TTC549 (cell line): ENCODE results near the gene MSRB3.
A peak's percentile ranks its signal among the peaks of the same experiment; 100 is the strongest.
"Not testable (repeated sequence)": the region's sequence is repeated elsewhere in the genome, so short reads cannot be mapped to it uniquely, and the experiment has no call there.

Experiments
- FAIRE-seq: peaks from 2 replicates; lab custom pipeline; 2012; peaks lifted over from hg19 to GRCh38; lab: Jason Lieb, UNC

Gene MSRB3

DNA sequence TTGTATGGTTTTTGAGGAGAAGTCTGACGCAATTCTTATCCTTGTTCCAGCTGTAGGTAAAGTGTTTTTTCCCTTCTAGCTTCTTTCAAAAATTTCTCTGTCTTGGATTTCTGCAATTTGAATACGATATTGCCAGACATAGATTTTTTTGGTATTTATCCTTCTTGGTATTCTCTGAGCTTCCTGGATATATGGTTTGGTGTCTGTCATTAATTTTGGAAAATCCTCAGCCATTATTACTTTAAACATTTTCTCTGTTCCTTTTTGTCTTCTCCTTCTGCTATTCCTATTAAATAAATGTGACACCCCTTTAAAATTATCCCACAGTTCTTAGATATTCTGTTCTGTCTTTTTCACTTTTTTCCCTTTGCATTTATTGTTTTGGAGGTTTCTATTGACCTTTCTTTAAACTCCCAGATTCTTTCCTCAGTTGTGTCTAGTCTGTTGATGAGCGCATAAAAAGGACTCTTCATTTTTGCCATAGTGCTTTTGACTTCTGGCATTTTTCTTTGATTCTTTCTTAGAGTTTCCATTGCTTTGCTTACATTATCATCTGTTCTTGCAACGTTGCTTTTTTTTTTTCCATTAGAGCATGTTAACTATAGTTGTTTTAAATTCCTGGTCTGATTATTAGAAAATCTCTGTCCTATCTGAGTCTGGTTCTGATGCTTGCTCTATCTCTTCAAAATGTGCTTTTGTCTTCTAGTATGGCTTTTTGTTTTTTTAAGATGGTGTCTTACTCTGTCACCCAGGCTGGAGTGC, 129.1 kb downstream of the MSRB3 start:
- no peak for FAIRE-seq

DNA sequence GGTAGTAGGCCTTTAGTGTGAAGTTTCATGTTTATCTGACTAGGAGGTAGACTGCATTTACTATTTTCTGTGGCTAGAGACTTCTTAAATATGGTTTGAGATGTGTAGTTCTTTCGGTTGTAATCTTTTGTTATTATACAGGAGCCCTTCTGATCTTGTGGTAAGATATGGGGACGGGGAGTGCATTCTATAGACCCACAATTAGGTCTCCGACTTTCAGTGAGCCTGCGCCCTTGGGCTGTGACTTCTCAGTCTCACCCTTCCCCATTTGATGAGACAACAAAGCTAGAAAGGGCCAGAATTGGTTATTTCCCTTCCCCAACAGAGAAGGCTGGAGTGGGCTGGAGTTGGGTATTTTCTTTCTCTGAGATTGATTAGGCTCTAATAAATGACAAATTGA, 130.0 kb downstream of the MSRB3 start:
- no peak for FAIRE-seq

DNA sequence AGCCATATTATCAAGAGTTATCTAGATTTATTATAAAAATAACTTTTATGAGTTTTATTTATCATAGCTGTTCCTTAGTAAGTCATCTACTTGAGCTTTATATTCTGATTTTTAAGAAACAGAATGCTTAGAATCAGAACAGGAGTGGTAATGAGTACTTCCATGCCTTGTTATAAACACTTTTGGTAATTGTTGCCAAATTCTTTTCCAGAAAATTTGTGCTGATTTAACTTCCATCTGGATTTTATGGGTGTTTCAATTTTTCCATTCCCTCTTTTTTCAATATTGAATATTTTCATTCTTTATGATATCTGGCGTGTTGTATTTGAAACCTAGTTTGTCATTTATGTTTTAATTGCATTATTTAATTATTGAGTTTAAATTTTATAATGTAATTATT, 131.2 kb downstream of the MSRB3 start:
- peak; percentile 19 for FAIRE-seq

DNA sequence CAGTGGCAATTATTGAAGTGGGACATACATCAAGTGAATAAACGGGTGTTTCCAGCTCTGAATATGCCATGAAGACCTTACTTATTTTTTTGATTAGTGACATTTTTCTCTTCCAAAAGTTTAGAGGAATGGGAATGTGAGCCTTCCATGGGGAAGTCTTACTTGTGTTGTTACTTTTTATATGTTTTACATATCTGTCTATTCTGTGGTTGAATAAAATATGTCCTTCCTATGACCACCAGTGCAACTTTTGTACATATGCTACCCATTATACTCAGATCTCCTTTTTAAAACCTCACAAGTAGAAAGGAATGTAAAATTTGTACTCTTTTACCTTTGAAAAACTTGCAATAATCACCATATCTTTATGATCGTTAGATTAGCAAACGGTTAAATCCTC, 132.7 kb downstream of the MSRB3 start:
- no peak for FAIRE-seq

DNA sequence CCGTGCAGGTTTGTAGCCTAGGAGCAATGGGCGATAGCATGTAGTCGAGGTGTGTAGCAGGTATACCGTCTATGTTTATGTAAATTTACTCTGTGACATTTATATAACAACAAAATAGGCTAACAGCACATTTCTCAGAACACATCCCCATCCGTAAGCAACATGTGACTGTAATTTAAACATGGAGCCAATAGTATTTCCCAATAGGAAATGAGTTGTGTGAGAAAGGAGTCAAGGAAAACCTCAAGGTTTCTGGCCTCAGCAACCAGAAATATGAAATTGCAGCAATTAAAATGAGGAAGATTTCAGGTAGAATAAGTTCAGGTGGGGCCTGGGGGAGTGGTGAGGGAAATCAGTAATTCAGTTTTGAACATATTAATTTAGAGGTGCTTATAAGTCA, 136.0 kb downstream of the MSRB3 start:
- FAIRE-seq = no peak

DNA sequence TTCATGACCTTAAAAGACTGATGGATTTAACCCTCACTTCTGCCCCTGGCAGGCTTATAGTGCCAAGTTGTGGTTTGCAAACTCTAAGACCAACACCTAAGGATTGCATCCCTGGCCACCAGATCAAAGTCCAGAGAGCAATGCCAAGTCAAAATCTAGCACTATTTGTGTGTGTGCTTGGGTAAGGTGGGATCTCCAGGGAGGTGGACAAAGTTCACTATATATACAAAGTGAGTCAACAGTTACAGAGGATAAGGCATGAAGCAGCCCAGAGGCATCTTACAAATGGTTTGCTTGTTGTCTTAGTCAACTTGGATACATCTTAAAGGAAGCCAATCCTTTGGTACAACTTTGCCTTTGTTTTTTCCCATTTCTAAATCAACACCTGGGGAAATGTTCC, 137.3 kb downstream of the MSRB3 start:
- FAIRE-seq = no peak

DNA sequence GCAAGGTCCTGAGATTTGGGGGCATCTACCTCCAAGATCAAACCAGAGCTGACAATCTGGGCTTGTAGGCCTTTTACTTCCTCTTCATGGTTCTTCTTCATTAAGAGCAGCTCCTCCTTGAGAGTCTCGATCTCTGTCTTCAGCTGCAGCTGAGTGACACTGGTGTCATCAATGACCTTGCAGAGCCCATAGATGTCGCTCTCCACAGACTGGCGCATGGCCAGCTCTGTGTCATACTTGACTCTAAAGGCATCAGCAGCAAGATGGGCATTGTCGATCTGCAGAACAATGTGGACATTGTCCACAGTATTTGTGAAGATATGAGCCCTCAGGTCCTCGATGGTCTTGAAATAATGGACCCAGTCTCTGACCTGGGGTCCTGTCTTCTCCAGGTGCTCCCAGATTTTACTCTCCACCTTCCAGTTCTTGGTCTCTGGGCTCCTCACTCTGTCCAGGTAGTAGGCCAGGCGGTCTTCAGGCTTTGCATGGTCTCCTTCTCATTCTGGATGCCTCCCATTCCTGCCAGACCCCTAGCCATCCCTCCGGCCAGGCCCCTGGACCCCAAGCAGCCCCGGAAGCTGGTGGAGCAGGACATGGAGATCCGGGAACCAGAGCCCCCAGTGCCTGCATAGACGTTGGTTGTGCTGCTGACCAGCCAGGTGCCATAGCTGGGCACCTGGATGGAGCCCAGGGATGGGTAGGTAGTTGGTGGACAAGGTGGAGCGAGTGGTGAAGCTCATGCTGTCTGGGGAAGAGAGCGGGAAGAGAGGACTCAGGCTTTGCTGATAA, 141.0 kb downstream of the MSRB3 start:
- no peak for FAIRE-seq

DNA sequence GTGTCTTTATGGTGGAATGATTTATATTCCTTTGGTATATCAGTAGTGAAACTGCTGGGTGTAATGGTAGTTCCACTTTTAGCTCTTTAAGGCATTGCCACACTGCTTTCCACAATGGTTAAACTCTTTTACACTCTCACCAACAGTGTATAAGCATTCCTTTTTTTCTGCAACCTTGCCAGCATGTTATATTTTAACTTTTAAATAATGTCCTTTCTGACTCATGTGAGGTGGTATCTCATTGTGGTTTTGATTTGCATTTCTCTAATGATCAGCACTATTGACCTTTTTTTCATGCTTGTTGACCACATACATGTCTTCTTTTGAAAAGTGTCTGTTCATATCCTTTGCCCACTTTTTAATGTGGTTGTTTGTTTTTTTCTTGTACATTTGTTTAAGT, 142.5 kb downstream of the MSRB3 start:
- FAIRE-seq = no peak

DNA sequence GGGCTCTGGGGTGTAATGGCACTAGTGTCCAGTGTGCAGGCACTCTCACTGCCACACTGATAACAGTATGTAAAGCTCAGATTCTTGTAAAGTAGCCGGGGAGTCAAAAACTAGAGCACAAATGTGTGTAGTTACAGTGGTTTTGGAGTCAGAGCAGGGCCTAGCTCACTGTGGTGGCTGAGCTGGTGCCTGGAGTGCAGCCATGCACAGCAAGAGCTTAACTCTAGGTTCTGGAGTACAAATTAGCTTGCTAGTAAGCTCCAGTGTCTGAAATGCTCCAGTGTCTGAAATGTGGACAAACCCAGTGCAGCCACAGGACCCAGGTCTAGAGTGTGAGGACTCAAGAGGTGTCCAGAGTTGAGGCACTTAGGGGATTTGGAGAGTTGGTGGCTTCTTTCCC, 149.2 kb downstream of the MSRB3 start:
- FAIRE-seq = no peak

DNA sequence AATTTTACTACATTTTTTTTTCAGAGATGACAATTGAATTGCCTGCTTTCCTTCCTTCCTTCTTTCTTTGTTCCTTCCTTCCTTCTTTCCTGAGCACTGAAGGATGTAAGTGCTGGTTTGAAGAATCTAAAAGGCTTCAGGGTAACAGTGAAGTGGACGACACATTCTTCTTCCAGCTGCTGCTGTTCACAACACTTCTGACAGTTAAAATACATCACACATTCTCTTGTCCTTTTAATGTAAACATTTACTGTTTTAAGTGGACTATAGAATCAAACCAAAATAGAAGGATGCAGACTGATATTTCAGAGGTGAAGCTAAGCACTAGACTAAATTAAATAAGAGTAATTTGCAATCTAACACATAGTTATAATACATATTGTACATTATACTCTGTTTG, 151.5 kb downstream of the MSRB3 start:
- peak; percentile 9 for FAIRE-seq

DNA sequence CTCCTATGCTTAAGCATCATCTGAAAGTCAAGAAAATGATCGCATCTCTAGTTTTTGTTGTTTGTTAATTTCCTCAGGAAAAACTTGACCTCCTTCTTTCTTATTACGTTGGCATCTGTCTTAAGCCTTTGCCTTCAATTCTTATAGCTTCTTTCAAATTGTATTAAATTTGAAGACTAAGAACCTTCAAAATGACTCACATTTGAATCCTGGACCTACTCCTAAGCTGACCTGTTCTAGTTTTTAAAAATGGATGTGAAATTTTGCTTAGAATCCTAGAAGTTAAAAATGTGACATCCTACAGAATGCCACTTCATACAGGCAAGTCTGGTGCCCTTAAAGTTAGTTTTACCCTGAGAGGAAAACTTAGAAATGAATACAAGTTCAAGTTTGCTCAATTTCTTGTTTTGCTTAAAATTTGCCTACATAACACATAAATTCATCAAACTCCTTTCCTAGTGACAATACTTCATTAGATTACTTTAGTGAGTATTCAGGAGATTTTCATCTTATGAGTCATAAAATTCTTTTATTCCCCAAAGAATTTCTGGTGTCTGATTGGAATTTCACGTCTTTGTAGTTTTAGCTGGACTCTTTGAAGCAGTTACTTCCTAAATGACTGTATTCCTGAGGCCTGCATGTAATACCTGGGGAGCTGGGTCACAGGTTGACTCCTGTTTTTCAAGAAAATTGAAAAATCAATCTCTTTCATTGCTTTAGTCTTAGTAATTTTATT, 152.3 kb downstream of the MSRB3 start:
- peak; percentile 72 for FAIRE-seq

DNA sequence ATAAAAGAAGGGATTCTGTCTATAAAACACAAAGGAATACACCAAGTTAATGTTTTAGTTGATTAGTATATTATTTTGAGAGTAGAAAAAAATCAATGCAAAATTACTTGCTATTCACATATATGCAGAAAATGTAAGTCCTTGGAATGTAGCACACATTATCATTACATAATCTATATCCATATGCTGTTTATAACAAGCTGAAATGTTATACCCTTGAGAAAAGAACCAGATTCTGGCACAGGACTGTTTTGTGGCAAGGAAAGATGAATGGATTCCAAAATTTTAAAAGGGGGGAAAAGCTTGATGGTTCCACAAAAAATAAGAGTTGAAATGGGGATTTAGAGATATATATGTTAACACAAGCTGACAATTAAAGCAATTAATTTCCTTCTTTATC, 153.6 kb downstream of the MSRB3 start:
- no peak for FAIRE-seq

DNA sequence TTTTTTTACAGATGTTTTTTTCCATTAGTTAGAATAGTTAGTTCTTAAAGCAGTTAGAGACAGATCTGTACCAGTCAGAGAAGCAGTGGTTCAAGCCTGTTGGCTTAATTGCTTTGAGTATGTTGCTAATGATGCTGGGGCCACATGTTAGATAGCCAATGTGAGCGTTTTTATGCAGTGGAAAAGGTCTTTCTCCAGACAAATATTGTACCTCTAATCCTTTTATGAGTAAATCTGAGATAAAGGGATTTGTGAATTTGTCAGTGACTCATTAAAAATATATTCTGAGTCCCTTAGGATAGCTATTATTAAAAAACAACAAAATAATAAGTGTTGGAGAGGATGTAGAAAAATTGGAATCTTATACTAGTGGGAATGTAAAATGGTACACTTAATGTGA, 154.2 kb downstream of the MSRB3 start:
- FAIRE-seq = peak; percentile 49

DNA sequence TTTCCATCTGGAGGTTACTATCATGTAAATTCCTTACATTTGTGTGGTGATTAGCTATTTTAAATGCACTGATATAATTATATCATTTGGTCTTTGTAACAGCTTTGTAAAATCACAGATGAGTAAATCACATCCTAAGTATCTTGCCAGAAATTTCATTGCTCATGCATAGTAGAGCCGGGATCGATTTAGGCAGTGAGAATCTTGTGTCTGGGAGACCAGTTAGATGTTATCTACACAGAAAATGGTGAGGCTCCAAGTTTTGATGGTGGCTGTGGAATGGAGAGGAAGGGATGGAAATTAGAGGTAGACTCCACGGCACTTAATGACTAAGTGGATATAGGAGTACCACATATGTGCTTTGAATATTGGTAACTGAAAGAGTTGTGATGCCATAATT, 156.3 kb downstream of the MSRB3 start:
- no peak for FAIRE-seq

DNA sequence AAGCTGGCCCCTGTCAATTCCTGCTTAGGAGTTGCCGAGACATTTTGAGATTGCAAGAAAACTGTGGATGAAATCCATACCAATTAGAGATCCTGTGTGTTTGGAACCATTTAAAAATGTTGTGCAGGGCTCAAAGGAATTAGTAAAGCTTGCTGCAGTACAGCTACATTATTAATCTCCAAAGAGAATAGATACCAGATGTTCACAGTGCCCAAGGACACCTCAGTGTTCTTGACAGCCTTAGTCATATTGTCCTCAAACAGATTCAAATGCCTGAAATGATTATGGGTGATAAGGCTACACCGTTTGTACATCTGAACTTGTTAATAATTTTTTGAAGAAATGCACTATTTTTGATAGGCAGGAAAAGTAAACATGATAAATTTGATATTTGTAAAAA, 164.6 kb downstream of the MSRB3 start:
- peak; percentile 60 for FAIRE-seq

DNA sequence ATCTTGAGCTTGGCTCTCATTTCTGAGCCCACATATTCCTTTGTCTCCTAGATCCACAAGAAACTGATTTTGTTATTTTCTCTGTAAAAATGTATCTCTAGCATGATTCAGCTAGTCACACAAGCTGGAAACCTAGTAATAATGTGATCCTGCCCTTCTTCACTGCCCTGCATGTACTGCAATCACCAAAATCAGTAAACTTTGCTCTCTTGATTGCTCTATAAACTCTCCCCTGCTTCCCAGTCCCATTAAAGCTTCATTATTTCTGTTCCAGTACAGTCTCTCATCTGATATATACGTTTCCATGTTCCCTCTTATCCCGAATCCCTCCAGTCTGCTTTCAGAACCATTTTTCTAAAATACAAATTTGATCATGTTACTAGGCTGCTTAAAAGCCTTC, 166.5 kb downstream of the MSRB3 start:
- no peak for FAIRE-seq

DNA sequence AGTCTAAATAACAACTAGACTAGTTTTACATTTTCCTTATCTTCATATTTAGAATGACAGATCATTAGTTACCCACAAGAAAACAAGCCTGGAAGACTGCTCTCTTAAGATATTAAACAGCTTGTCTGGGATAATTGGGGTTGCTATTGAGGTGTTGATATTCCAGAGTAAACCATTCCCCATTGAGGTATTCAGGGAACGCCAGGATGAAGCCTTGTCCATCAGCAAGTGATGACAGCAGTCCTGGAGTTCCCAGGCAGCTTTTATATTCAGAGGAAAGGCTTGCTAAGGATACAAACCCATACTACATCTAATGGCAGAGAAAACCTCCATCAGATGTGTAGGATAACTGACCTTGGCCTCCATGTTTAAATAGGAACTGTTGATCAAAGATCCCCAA, 168.4 kb downstream of the MSRB3 start:
- no peak for FAIRE-seq

DNA sequence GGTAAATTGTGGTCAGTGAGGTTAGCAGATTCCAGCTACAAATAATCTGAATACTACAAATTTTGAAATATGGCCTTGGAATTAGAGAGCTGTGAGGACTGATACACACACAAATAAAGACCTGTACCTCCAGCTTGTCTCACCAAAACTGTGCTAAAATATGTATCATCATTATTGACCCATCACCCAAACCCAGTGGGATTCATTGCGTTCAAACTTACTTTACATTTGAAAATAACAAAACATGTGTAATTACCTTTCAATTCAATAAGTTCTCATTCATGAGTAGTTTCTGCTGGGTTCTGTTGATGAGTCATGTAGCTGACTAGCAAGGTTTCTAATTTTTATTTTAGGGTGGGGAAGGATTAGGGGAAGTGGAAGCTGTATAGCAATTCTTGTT, 170.9 kb downstream of the MSRB3 start:
- FAIRE-seq = peak; percentile 37

DNA sequence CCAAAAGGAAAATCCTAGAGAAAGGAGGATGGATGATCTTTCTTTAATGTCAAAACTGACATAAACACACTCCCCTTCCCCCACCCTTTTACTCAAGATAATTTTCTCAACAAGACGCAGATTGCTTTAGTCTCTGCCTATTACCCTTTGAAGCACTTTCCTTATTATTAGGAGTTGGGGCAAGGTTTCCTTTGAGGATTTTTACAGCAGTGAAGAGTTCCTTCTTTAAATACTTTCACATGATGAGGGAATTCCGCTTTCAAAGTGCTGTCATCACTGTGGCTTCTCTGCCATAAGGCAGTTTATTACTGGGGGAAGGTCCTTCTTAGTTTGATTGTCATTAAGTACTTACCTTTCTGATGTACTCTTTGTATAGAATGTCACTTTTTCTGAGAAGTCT, 172.1 kb downstream of the MSRB3 start:
- peak; percentile 47 for FAIRE-seq

DNA sequence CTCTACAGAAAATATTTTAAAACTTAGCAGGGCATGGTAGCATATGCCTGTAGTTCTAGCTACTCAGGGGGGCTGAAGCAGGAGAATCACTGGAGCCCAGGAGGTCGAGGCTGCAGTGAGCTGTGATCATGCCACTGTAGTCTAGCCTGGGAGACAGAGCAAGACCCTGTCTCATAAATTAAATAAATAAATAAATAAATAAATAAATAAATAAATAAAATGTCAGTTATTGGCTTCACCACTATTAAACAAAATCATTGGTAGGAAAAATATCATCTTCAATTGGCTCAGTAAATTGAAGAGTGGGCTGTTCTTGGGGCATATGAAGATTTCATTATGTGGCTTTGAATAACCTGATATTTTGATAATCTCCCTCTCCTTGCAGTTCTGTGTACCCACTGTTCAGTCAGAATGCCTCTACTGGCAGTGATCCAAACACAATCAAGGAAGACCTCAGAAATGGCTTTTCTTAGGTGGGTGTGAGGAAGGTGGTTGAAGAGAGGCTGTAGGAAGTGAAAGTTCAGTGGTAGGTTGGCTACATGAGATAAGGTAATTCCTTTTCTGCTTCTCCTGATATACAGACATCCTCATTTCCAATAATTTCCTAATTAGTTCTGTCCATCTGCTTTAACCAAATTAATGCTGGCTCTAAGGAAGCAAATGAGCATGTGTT, 175.8 kb downstream of the MSRB3 start:
- FAIRE-seq = no peak

DNA sequence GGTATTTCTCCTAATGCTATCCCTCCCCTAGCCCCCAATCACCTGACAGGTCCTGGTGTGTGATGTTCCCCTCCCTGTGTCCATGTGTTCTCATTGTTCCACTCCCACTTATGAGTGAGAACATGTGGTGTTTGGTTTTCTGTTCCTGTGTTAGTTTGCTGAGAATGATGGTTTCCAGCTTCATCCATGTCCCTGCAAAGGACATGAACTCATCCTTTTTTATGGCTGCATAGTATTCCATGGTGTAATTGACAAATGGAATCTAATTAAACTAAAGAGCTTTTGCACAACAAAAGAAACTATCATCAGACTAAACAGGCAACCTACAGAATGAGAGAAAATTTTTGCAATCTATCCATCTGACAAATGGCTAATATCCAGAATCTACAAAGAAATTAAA, 178.9 kb downstream of the MSRB3 start:
- FAIRE-seq = not testable (repeated sequence)

DNA sequence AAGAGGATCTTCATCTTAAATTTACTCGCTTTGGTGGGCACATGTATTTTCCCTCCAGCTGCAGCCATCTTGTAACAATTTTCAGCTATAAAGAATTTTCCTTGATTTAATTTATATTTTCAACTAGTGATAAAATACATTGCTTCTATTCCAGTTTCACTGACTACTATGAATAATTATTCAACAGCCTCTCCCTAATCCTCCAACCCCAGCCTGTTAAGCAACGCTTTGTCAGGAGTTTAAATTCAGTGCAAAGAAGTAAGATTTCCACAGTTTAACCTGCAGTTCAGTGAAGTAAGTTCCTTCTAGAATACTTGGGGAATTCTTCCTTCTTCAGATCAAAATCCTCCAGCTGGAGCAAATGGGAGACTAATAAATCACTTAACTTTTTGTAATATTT, 180.2 kb downstream of the MSRB3 start:
- FAIRE-seq = no peak

DNA sequence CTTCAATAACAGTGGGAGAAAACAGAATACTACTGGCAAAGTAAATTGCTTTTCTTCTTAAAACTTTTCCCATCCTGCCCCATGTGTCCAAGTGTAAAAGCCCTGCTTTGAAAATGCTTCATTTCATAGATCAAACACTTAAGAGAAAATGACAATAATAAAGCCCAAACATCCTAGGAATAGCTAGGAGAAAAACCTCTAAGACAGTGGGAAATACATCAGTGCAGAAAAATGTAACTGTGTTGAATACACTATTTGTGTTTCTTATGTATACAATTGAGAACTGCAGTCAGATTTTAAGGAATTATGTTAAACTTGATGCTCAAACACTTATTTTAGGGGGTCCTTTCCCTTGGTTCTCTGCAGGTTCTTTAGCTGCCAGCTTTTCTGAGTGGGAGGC, 181.1 kb downstream of the MSRB3 start:
- FAIRE-seq = no peak
